HUDEP-2 (cell line): ENCODE data around the gene EYA2.
"Not testable (repeated sequence)": the region's sequence is repeated elsewhere in the genome, so short reads cannot be mapped to it uniquely, and the experiment has no call there.

Source experiments
- DNase-seq, 76 experiments: peaks; one replicate each; lab custom pipeline; 2025; ENCODE audit not compliant: unreplicated experiment in 76 of 76; lab: John Stamatoyannopoulos, UW

EYA2 gene

GRCh38 chr20:47191074-47191673, 296.5 kb downstream of the EYA2 start:
- DNase-seq: no peak

GRCh38 chr20:47191956-47192355, 297.3 kb downstream of the EYA2 start:
- DNase-seq: no peak

GRCh38 chr20:47195573-47195972, 300.9 kb downstream of the EYA2 start:
- no peak for DNase-seq

- peak in 68 of 76 experiments; percentile 11 to 82 (median 56) for DNase-seq
Observed at GRCh38 chr20:47196091-47197081, 301.7 kb downstream of the EYA2 start.

- DNase-seq: no peak
Observed at GRCh38 chr20:47198254-47198671, 303.6 kb downstream of the EYA2 start.

GRCh38 chr20:47198996-47199552, 304.4 kb downstream of the EYA2 start:
- no peak for DNase-seq

- peak in 7 of 76 experiments; percentile 7 to 24 (median 14) for DNase-seq
Observed at GRCh38 chr20:47201074-47201730, 306.6 kb downstream of the EYA2 start.

- peak in 2 of 76 experiments; percentile 8 to 10 for DNase-seq
Observed at GRCh38 chr20:47202733-47203667, 308.4 kb downstream of the EYA2 start.

GRCh38 chr20:47204008-47204849, 309.6 kb downstream of the EYA2 start:
- DNase-seq: no peak

- not testable (repeated sequence) for DNase-seq
Observed at GRCh38 chr20:47204850-47205122, 310.1 kb downstream of the EYA2 start.

GRCh38 chr20:47205577-47206123, 311.0 kb downstream of the EYA2 start:
- DNase-seq: peak in 43 of 76 experiments; percentile 3 to 60 (median 20)

- DNase-seq: not testable (repeated sequence)
Observed at GRCh38 chr20:47206552-47206951, 311.9 kb downstream of the EYA2 start.

GRCh38 chr20:47206962-47207641, 312.5 kb downstream of the EYA2 start:
- peak in 1 of 76 experiments; percentile 5 for DNase-seq

- no peak for DNase-seq
Observed at GRCh38 chr20:47208534-47209174, 314.0 kb downstream of the EYA2 start.

GRCh38 chr20:47209982-47210381, 315.3 kb downstream of the EYA2 start:
- DNase-seq: no peak

GRCh38 chr20:47210470-47210869, 315.8 kb downstream of the EYA2 start:
- DNase-seq: no peak

GRCh38 chr20:47211036-47211435, 316.4 kb downstream of the EYA2 start:
- DNase-seq: no peak
